ENCODE results near the gene SLC9A1.

DNA sequence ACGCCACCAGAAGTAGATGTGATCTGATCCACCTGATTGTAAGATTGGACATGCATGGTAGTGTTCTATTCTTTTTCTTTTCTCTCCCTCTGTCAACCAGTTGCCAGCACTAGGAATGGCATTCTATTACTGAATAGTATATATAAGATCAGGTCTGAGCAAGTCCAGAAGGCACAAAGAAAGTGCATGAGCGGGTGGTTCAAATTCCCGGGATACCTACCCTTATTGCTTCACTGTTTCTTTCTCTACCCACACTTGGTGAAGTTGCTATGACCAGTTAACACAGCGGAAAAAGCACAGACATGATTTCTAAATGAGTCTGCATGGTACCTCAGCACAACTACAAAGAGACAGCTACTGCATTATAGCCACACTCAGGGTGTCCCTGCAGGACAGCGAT is 64.0 kb downstream of the SLC9A1 start:
- no peak for TF ChIP-seq CTCF (optimal IDR thresholded peaks at IDR 0.05 in 1 of 3, IDR thresholded peaks at IDR 0.05 in 1 of 3, conservative IDR thresholded peaks at IDR 0.05 in 1 of 3; ENCODE audit: extremely low read depth in 1 of 3, insufficient read depth in 2 of 3, low read length in 3 of 3)
- no peak for TF ChIP-seq EZH2 (IDR thresholded peaks at IDR 0.05; ENCODE audit: low read length)

All from keratinocyte (primary cell).